ELR (cell line): ENCODE measurements around the gene ANKIB1.
A peak's percentile ranks its signal among the peaks of the same experiment; 100 is the strongest.
"Not testable (repeated sequence)": the region's sequence is repeated elsewhere in the genome, so short reads cannot be mapped to it uniquely, and the experiment has no call there.

Experiments
- DNase-seq: peaks from one replicate; pipeline ENCODE4 v3.0.0-alpha.2; 2015; ENCODE audit warnings: low read depth

ANKIB1 gene

DNA sequence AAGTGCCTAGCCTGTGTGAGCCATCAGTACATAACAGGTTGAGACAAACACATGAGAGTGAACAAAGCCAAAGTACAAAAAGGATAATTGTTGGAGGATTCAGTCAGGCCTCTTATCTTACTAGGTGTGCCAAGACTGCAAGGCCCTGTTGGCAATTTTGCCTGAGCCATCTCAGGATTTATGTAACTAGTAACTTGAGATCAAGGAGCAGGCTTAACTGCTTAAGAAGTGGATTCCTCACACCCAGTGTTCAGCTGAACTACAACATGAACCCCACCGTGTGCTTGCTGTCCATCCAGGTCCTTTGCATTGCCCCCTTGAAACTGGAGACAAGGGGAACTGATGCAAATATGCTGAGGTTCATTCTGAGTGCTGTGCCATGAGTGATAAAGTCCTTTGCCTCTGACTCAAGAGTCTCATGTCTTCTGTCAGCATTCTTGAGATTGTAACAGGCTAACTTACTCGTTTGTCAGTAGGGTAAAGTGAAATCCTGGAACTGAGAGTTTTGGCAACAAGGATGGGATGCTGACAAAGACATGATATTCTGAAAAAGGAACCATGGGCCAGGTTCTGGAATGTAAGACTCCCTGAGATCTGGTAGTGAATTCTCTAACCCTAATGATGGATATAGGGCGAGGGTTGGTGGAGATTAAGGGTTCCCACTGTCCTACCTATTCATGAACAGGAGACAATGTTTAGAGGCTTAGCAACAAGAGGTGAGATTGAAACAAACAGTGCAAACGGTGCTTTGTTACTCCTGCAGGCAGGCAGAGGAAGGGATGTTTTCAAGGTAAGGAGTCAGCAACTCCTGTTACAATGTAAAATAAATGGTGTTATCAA is 157.4 kb downstream of the ANKIB1 start:
- DNase-seq, result peak; percentile 21

DNA sequence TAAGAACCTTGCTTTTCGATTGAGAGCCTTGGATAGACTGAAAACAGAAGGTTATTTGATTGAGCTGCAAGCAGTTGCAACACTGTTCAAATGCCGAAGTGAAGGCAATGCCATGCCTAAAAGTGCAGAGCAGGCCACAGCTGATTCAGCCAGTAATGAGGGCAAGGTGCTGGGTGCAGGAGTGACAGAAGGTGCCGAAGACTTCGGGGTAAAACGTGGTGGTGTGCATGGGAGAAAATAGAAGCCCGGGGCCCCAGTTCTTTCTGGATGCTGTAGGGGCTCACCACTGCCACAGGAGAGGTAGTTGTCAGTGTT is 157.9 kb downstream of the ANKIB1 start:
- no peak for DNase-seq

DNA sequence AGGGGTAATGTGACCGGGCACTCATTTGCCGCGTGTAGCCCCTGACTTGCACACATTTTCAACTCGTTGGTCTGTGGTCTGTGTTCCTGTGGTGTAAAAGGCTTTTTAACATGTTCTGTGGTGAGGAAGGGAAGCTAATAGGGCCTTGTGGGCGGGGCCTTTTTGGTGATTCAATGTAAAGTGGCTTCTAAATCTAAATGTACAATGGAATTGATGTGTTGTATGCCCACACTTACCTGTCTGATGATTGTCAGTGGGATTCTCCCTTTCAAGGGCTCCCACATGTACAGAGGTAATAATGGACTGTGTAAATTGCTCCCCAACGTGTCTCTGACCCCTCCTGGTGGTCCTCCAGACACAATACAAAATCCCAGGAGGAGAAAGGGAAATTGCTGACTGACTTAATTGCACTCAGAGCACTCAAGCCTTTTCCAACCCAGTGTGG is 158.4 kb downstream of the ANKIB1 start:
- DNase-seq, result peak; percentile 18

DNA sequence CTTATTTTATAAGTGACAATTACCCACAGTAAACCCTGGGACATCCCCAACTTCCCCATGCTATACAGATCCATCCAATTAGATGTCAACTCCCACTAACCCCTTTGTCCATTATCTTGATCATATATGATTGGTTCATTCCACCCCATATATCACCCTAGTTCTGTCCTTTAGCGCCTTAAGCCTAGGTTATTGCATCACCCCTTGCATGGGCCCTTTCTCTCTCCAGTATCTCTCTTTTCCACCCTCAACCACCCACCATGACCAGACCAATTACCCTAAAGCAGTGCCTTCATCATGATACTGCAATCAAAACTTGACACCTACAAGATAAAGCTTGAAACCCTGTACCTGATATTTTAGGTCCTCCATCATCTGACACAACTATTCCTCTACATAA is 163.6 kb downstream of the ANKIB1 start:
- no peak for DNase-seq

DNA sequence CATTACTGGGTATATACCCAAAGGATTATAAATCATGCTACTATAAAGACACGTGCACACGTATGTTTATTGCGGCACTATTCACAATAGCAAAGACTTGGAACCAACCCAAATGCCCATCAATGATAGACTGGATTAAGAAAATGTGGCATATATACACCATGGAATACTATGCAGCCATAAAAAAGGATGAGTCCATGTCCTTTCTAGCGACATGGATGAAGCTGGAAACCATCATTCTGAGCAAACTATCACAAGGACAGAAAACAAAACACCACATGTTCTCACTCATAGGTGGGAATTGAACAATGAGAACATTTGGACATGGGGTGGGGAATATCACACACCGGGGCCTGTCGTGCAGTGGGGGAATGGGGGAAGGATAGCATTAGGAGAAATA is 164.4 kb downstream of the ANKIB1 start:
- DNase-seq, result not testable (repeated sequence)

DNA sequence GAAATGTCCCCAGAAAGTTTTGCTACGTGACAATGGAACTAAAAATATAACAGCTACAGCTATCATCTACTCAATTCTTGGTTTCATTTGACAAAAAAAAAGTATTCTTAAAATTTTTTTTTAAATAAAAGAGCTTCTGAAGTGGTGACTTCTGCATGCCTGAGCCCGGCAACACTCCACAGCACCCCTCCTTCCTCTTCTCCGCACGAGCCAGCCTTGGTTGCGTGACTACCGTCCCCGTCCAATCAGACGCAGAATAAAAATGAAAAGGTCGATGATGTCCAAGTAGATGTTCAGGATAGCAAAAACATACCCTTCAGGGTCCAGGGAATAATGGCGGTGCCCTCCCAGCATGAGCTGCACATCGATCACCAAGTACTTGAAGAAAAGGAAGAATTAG is 167.0 kb downstream of the ANKIB1 start:
- DNase-seq, result no peak

DNA sequence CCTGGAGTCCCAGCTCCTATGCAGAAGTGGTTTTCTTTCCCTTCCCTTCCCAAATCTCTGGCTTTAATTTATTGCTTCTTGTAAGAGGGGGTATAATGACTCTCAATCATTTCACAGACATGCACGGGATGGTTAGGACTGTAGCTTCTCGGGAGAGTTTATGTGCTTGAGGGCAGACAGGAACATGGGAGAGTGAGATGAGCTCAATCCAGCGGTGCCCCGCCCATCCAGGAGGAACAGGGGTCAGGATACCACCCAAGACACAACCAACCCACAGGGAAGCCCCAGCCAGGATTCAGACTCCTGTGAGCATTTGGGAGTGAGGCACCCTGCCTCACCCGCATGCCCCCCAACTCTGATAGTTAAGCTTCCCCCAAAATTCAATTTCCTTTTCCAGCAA is 167.8 kb downstream of the ANKIB1 start:
- no peak for DNase-seq

DNA sequence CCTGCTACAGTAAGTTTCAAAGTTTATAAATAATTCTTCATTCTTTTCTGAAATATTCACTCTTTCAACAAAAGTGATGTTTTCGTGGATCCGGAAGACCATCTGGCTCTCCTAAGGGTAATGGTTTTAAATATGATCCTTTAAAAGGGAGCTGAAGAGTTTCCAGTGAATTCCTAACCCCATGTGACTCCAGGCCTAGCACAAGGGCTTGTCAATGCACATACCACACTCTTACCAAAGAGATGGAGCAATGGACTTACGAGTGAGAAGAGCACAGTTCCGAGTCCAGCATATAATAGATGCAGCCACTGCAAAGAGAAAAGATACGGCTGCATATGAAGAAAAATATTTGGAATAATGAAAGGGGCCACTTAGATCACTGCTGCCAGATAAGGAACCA is 169.5 kb downstream of the ANKIB1 start:
- DNase-seq, result no peak

DNA sequence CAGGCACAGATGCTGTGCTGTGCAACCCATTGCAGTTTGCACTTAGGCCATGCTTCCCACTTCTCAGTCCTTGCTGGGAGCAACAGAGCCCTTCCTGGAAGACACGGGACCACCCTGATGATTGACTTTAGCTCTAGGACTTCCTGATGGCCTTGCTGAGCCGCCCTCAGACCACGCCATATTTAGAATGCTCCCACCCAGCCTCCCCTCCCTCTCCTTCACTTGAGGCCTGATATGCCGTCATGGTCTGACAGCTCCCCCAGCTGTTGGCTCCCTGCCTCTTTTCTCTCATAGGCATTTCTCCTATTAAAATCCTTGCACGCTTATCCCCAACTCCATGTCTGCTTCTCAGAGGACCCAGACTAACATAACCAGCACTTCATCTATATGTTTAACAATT is 172.1 kb downstream of the ANKIB1 start:
- DNase-seq, result no peak

DNA sequence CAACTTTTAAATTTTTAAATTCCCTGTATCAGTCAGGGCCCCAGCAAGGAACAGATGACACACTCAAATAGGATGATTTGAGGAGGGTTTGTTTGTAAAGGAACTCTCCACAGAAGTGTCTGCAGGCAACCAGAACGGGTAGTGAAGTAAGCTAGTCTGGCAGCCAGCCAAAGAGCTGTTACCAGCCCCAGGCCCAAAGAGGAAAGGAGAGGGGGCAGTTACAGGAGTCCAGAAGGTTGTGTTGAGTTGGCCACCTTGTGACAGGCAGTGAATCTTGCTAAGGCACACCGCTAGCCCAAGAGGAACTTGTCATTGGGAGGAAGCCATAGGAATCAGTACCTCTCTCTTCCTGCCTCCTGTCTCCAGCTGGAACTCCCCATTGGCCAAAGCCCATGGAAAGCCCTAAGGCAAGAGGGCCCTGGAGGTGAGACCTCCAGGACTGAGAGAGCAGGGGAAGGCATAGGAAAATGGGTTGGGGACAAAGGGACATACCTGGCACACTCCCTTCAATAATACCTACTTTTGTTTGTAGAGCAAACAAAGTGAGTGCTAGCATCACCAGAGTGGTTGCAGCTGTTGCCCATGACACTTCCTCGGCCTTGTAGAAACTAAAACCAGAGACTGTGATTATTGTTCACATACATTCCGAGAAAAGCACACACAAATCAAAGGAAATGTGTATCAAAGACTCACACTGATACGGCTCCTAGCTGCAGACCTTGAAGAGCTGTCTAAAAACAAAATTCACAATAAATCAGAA is 176.1 kb downstream of the ANKIB1 start:
- DNase-seq, result no peak

DNA sequence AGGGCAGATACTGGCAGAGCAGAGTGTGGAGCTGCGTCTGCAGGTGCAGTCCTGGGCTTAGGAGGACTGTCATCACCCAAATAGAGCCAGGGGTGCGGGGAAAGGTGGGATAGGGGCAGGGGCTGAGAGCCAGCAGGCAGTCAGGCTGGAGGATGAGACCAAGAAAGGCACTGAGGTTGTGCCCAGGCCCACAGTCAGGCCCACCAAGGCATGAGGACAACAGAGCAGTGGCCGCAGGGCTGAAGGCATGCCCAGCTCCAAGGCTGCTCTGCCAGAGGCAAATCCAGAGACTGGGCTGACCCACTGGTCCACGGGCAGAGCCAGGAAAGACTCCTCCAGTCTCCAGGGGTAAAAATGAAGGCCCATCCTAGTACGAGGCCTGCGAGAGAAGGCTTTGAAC is 177.2 kb downstream of the ANKIB1 start:
- DNase-seq, result no peak

DNA sequence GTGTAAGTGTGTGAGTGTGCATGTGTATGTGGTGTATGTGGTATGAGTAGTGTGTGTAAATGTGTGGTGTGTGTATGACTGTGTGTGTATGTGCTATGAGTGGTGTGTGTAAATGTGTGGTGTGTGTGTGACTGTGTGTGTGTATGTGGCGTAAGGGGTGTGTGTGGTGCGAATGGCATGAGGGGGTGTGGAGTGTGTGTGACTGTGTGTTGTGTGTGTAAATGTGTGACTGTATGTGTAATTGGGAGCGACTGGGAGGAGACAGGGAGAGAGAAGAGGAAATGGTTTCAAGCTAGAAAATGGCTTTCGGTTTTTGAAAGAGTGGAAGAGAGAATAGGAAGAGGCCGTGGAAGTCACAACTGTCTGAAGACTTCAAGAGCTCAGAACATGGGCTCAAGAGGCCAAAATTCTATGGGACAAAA is 177.9 kb downstream of the ANKIB1 start:
- no peak for DNase-seq

DNA sequence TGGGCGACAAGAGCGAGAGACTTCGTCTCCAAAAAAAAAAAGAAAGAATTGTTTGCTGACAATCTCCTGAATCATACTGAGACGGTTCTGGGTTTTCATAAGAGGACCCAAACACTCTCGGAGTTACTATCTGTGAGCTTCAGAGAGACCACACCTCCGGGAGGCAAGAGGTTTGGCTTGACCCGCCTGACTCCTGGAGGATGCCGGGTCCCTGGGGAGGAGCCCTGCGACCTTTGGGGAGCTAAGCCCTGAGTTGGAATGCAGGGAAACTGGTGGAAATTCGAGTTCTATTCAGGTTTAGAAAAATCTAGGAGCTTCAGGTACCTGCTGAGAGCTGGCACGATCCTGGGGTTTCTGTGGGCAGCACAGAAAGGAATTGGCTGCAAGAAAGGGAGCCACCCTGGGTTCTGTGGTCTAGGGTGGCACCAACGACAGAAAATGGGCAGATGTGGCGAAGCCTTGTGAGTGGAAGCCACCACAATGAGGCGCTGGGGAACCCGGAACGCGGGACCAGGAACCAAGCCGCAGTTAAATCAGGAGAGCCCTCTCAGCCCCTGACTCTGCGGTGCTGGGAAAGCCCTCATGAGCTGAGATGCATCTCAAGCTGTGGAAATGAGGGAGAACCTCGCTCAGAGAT is 179.7 kb downstream of the ANKIB1 start:
- no peak for DNase-seq

DNA sequence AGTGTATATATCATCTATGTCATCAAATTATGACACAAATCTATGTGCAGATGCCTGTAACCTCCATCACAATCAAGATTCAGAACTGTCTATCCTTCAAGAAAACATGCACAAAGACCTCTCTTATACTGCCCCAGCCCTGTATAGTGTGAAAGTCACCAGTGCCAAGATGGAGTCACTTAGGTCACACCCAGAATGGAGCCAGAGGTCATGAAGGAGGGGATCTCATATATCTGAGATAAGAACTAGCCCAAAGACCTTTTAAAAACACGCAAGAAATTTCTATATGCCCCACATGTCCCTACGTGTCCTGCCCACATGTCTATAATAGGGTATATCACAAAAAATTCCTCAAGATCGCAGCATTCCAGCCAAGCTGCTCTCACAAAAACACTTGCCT is 181.4 kb downstream of the ANKIB1 start:
- DNase-seq, result no peak

DNA sequence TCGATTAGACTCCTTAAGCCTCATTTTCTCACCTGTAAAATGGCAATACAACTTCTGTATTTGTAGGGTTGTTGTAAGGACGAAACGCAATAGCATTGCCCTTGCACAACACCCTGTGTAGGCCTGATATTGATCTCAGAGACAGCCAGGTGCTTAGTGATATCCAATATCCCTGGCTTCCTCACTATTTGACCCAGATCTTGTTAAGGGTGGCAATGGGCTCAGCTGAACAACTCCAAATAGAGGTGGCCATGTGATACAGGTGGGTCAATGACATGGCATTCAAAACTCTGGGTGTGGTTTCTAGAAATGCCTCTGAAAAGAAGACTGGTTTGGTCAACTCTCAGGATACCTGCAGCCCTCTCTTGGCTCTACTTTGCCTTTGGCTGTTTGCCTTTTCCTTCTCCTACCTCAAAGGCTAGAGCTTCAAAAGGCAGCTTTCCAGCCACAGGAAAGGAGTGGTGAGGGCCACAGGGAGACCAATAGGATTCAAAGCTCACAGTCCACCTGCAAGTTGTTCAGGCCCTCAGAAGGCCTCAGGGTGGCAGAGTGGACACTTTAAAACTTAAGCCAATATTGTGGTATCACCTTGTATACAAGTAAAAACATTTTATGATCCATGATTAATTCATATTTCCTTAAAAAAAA is 186.6 kb downstream of the ANKIB1 start:
- DNase-seq, result no peak

DNA sequence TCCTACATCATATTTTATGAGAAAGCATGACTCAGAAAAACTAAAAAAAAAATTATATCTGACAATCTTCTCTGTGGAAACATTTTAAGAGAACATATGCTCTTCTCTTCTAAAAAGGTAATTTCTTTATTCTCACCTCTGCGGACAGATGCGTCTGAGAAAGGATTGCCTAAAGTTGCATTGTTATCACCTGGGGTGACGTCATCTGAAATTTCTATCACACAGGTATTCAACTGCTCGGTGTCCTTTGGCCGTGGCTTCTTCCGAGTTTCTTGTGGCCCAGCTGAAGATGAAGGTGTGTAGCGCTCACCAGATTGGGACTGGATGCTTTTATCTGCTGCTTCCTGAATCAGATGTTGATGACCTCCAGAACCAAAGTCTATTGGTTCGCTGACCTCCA is 187.2 kb downstream of the ANKIB1 start:
- DNase-seq, result no peak

DNA sequence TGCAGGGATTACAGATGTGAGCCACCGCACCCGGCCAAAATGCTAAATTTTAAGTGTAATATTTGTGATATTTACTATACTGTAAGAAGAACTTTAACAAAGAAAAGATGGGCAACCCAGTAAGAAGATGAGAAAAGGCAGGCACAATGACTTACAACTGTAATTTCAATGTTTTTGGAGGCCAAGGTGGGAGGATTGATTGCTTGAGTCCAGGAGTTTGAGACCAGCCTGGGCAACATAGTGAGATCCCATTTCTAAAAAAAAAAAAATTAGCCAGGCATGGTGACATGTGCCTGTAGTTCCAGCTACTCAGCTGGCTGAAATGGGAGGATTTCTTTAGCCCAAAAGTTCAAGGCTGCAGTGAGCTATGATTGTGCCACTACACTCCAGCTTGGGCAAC is 189.8 kb downstream of the ANKIB1 start:
- DNase-seq, result no peak

DNA sequence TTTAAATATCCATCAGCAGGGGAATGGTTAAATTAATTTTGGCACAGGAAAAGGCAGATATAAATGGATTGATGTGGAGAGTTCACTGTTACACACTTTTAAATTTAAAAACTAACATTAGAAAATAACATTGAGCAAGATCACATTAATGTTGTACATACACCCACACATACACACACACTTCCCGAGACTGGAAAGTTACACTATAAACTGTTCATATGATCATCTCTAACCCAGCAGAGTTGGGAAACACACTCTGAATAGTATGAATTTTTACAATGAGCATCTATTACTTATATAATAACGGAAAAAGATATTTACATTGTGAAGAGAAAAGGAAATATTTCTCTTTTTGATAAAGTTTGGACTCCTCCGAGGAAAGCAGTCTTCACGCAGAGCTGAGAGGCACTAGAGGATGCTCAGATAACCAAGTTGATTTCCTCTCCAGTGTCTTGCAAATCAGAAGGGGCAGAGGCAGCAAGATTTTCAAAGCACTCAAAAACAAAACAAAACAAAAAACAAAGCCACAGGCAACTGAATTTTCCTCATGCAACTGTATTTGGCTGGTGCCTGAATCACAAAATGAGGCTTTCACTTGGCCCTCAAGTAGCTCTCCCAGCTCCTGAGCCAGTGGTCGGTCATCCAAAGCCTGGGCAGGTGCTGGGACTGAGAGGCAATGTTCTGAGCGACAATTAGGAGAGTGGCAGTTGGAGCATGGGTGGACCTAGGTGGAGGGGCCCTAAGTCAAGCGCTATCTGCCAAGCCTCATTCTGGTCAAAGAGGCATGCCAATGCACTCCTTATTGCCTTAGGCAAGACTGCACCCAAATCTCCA is 191.1 kb downstream of the ANKIB1 start:
- DNase-seq, result no peak

DNA sequence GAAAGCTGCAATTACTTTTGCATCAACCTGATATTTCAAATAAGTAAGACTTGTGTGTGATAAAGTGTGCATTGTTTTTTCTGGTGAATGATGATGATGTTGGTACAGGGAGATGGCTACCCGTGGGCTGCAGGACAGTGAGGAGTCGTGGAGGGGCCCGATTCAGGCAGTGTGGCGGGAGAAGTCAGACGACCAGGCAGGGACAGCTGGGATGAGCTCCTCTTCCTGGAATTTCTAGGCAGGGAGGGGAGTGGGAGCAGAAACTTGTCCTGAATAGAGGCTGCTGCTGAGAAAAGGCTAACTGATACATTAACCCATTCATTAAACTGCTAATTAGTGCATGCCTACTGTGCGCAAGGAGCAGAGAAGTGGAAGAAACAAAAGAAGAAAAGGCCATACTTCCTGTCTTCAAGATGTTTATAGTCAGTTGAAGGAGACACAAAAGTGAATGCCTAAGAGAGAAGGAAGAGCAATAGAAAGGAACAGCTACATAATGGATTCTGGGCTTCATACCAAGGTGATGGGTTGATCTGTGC is 192.2 kb downstream of the ANKIB1 start:
- no peak for DNase-seq

DNA sequence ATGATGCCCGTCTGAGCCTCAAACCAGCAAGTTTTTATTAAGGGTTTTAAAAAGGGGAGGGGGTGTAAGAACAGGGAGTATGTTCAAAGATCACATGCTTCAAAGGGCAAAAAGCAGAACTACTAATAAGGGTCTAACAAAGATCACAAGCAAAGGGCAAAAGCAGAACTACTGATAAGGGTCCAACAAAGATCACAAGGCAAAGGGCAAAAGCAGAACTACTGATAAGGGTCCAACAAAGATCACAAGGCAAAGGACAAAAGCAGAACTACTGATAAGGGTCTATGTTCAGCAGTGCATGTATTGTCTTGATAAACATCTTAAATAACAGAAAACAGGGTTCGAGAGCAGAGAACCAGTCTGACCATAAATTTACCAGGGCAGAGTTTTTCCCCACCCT is 196.9 kb downstream of the ANKIB1 start:
- not testable (repeated sequence) for DNase-seq

DNA sequence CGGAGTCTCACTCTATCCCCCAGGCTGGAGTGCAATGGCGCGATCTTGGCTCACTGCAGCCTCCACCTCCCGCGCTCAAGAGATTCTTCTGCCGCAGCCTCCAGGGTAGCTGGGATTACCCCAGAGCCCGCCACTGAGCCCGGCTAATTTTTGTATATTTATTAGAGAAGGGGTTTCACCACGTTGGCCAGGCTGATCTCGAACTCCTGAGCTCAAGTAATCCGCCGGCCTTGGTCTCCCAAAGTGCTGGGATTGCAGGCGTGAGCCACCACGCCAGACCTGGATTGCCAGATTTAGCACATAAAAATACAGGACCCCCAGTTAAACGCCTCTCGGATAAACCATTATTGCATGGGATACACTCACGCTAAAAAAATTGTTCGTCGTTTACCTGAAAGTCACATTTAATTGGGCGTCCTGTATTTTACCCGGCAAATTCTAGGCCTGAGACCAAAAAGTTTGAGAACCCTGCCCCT is 201.1 kb downstream of the ANKIB1 start:
- DNase-seq, result no peak
